Vagina (tissue), 2 donors: Measurements from ENCODE around the gene YIF1A.

Source experiments
- CTCF ChIP-seq, 3 experiments: fragments of 450-650 bp in 2 of 3; fragments of 200-600 bp in 1 of 3; sonication (generic) in 1 of 3; IDR thresholded peaks; one replicate each; pipeline ENCODE4 v1.5.1; 2017 to 2019; ENCODE audit warnings: antibody characterized with exemption in 3 of 3, mild to moderate bottlenecking in 2 of 3, moderate library complexity in 2 of 3
- POLR2AphosphoS5 ChIP-seq, 2 donors: sonication (generic); formaldehyde crosslinking; IDR thresholded peaks; one replicate each; pipeline ENCODE4 v1.9.0; 2017; ENCODE audit warnings: antibody characterized with exemption in 2 of 2, mild to moderate bottlenecking in 2 of 2, low read depth in 1 of 2; ENCODE audit not compliant: insufficient read depth in 1 of 2

GRCh38 chr11:66271816-66272215 lies 17.1 kb downstream of the YIF1A start:
- TF ChIP-seq CTCF (IDR thresholded peaks at IDR 0.05) (no peak), POLR2AphosphoS5 (IDR thresholded peaks at IDR 0.05; ENCODE audit: insufficient read depth in 1 of 2, low read depth in 1 of 2) (no peak)
